Measurements from ENCODE around the gene HBE1.

The HBE1 gene

GRCh38 chr11:5240056-5240455 is 29.7 kb downstream of the HBE1 start:
- intact Hi-C loops (cut with DNase I) = no loop called here

DNA sequence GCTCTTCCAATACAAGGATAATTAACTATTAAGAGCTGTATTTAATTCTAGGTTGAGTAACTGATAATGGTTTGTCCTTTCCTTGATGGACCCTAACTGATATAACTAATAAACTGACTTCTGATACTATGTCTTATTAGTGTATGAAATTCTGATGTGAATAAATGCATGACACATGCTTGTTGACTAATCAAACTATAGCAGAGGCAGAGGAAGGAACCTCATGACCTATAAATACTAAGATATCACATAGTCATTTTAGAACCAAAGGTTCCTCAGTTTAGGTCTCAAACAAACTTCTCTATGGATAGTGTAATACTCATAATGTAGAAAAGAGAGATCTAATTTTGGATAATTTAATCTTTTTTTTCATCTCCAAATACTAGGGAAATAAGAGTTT is 30.7 kb downstream of the HBE1 start:
- no peak for DNase-seq
- intact Hi-C loops (cut with DNase I) = no loop called here

More at GRCh38 chr11:5240056-5240455, 29.7 kb downstream of the HBE1 start:
- no peak for DNase-seq

GRCh38 chr11:5238486-5238885 is 31.3 kb downstream of the HBE1 start:
- intact Hi-C loops (cut with DNase I) = no loop called here

GRCh38 chr11:5237420-5237819 is 32.3 kb downstream of the HBE1 start:
- DNase-seq = no peak
- intact Hi-C loops (cut with DNase I) = no loop called here

More at GRCh38 chr11:5238486-5238885, 31.3 kb downstream of the HBE1 start:
- DNase-seq = no peak

- DNase-seq = no peak
- intact Hi-C loops (cut with DNase I) = no loop called here
Measured at GRCh38 chr11:5235364-5236095, 34.2 kb downstream of the HBE1 start.

- intact Hi-C loops (cut with DNase I) = no loop called here
- no peak for DNase-seq
Measured at GRCh38 chr11:5234381-5234834, 35.3 kb downstream of the HBE1 start, which contains the start of gene HBD. Gene HBD, minus strand, starts transcription at chr11:5234483. Its CDS starts 50 bp downstream, at chr11:5234433.

GRCh38 chr11:5233307-5233706 is 36.4 kb downstream of the HBE1 start:
- no peak for DNase-seq

DNA sequence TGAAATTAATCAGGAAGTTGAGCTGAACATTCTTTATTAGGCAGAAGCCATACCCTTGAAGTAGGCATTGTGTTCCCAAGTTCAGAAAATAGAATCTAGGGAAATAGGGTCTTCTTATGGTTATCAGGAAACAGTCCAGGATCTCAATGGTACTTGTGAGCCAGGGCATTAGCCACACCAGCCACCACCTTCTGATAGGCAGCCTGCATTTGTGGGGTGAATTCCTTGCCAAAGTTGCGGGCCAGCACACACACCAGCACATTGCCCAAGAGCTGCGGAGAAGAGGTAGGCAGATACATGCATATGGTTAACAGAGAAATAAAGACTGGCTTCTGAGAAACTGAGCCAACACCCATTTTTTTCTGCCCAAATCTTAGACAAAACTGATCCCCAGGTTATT is 36.9 kb downstream of the HBE1 start:
- intact Hi-C loops (cut with DNase I) = no loop called here
- DNase-seq = no peak

More at GRCh38 chr11:5233307-5233706, 36.4 kb downstream of the HBE1 start:
- intact Hi-C loops (cut with DNase I) = no loop called here

DNA sequence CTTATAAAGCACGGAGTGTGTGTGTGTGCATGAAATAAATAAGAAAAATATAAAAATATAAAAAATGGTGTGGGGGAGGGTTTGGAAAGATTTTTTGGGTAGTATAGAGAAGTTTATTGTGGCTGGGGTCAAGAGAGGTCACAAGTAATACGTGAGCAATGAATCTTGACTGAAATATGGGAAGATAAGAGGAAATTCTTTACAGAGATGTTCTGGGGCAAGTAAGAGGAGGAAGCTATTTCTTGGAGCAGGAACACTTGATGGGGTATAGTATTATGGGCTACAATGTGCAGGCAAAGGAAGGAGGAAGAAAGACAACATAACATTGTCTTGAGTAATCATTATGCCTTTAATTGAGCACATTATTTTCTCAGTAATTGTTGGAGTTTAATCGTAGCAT is 37.6 kb downstream of the HBE1 start:
- DNase-seq = no peak
- intact Hi-C loops (cut with DNase I) = no loop called here

GRCh38 chr11:5231111-5231510 is 38.6 kb downstream of the HBE1 start:
- no peak for DNase-seq
- intact Hi-C loops (cut with DNase I) = no loop called here

GRCh38 chr11:5230266-5230665 is 39.5 kb downstream of the HBE1 start:
- intact Hi-C loops (cut with DNase I) = no loop called here
- no peak for DNase-seq

- intact Hi-C loops (cut with DNase I) = no loop called here
- DNase-seq = no peak
Measured at GRCh38 chr11:5229796-5230195, 39.9 kb downstream of the HBE1 start.

DNA sequence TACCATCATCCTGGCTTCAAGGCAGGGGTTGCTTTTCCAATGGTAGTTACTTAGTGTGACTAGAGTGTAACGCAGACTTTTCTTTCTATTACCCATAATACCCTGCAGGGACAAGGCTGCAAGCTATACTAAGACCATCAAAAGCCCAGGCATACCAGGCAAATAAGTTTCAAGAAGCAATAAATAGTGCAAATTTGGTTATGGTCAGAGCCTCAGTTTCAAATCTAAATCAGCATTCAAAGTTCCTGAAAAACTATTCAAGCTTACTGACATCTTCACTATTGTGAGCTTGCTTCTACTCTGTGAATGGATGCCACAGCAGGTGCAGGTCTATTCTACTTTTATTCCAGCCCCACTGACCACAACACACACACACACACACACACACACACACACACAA is 40.4 kb downstream of the HBE1 start:
- DNase-seq = no peak
- intact Hi-C loops (cut with DNase I) = no loop called here

- DNase-seq = no peak
- intact Hi-C loops (cut with DNase I) = no loop called here
Measured at GRCh38 chr11:5228124-5228523, 41.6 kb downstream of the HBE1 start.

GRCh38 chr11:5227681-5228080 is 42.1 kb downstream of the HBE1 start:
- intact Hi-C loops (cut with DNase I) = no loop called here
- no peak for DNase-seq

DNA sequence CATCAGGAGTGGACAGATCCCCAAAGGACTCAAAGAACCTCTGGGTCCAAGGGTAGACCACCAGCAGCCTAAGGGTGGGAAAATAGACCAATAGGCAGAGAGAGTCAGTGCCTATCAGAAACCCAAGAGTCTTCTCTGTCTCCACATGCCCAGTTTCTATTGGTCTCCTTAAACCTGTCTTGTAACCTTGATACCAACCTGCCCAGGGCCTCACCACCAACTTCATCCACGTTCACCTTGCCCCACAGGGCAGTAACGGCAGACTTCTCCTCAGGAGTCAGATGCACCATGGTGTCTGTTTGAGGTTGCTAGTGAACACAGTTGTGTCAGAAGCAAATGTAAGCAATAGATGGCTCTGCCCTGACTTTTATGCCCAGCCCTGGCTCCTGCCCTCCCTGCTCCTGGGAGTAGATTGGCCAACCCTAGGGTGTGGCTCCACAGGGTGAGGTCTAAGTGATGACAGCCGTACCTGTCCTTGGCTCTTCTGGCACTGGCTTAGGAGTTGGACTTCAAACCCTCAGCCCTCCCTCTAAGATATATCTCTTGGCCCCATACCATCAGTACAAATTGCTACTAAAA is 42.9 kb downstream of the HBE1 start, which contains the start of gene HBB:
Gene HBB (minus strand): TSS at position 340 of the 579 bp plus-strand sequence. CDS start 50 bp downstream, at position 290.
- intact Hi-C loops (cut with DNase I) = no loop called here
- DNase-seq = no peak

- intact Hi-C loops (cut with DNase I) = no loop called here
- DNase-seq = no peak
Measured at GRCh38 chr11:5225480-5225871, 44.3 kb downstream of the HBE1 start.

- intact Hi-C loops (cut with DNase I) = no loop called here
- no peak for DNase-seq
Measured at GRCh38 chr11:5224538-5225479, 44.9 kb downstream of the HBE1 start.

GRCh38 chr11:5223686-5224085 is 46.1 kb downstream of the HBE1 start:
- no peak for DNase-seq

GRCh38 chr11:5223146-5223545 is 46.6 kb downstream of the HBE1 start:
- no peak for DNase-seq
- intact Hi-C loops (cut with DNase I) = no loop called here

More at GRCh38 chr11:5223686-5224085, 46.1 kb downstream of the HBE1 start:
- intact Hi-C loops (cut with DNase I) = no loop called here
